ENCODE measurements around the gene MPEG1.

The MPEG1 gene

DNA sequence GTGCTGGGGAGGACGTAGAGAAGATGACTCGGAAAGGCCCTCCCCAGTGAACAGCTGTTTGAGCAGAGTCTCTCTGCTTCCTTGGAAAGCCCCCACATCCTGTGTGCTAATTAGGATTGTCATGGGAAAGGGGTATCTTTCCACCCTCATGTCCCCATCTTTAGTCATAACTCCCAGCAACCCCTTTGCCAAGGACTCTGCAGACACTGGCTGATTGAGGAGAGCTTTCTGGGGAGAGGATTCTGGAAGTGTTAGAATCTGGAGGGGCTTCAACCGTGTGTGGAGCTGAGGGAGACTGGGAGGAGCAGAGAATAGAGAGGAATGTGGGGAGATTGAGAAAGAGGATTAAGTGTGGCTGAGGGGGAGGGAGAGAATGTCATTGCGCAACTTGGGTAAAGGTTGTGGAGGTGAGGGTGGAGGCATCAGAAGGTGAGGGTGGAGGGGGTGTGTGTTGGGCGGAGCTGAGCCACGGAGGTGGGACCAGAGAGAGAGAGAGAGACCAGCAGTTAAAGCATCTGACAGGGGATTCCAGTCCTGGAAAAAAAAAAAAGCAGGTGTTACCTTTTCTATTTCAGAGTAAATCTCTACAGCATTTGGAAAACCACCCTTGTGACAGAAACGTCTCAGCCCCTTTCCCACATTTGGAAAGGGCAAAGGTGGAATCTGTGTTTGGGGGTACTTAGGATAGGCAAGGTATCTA, 38.6 kb downstream of the MPEG1 start:
- Histone ChIP-seq H3K36me3 (replicated peaks; ENCODE audit: low read depth, low read length) (peaks cover 24% of the 10 kb centered on the region), H3K9ac (ENCODE audit: low read length) (no peak overlapping the region), H3K4me1 (ENCODE audit: low read length) (peaks cover 17% of the 10 kb centered on the region), H4K20me1 (ENCODE audit: insufficient read depth, low read length) (0 out of 2 replicates have a peak, but pooled peaks cover 4% of the 10 kb centered on the region), H3K9me3 (ENCODE audit: insufficient read depth, low read length) (peaks cover 7% of the 10 kb centered on the region; the same call in 1 of the 2 replicates), H3K4me2 (ENCODE audit: low read length) (0 out of 2 replicates have a peak overlapping the region, but pooled peaks have one; percentile 98), H3K4me3 (ENCODE audit: low read length) (peak overlapping the region; percentile 91; the same call in 1 of the 2 replicates), H3K79me2 (ENCODE audit: low read length) (no peaks in the 10 kb centered on the region; the same call in 1 of the 2 replicates), H3K27me3 (ENCODE audit: low read depth, low read length) (peaks cover 13% of the 10 kb centered on the region), H3K27ac (ENCODE audit: low read length) (no peak overlapping the region), H2AFZ (ENCODE audit: low read depth, low read length) (no peak overlapping the region)
- TF ChIP-seq EZH2phosphoT487 (IDR thresholded peaks at IDR 0.05; ENCODE audit: low read depth) = no peak
- TF ChIP-seq, protein P1, sequence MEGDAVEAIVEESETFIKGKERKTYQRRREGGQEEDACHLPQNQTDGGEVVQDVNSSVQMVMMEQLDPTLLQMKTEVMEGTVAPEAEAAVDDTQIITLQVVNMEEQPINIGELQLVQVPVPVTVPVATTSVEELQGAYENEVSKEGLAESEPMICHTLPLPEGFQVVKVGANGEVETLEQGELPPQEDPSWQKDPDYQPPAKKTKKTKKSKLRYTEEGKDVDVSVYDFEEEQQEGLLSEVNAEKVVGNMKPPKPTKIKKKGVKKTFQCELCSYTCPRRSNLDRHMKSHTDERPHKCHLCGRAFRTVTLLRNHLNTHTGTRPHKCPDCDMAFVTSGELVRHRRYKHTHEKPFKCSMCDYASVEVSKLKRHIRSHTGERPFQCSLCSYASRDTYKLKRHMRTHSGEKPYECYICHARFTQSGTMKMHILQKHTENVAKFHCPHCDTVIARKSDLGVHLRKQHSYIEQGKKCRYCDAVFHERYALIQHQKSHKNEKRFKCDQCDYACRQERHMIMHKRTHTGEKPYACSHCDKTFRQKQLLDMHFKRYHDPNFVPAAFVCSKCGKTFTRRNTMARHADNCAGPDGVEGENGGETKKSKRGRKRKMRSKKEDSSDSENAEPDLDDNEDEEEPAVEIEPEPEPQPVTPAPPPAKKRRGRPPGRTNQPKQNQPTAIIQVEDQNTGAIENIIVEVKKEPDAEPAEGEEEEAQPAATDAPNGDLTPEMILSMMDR (IDR thresholded peaks at IDR 0.05; ENCODE audit: low read depth, low read length) = no peak

GRCh38 chr11:59173080-59173963, 39.4 kb downstream of the MPEG1 start:
- Histone ChIP-seq H4K20me1 (ENCODE audit: insufficient read depth, low read length) (0 out of 2 replicates have a peak, but pooled peaks cover 4% of the 10 kb centered on the region), H3K4me2 (ENCODE audit: low read length) (peak overlapping the region; percentile 98), H3K79me2 (ENCODE audit: low read length) (no peaks in the 10 kb centered on the region; the same call in 1 of the 2 replicates), H3K4me3 (ENCODE audit: low read length) (peak overlapping the region; percentile 91), H3K9ac (ENCODE audit: low read length) (peak overlapping the region; percentile 66), H3K9me3 (ENCODE audit: insufficient read depth, low read length) (no peaks in the 10 kb centered on the region), H2AFZ (ENCODE audit: low read depth, low read length) (peak overlapping the region; percentile 50), H3K4me1 (ENCODE audit: low read length) (peaks cover 17% of the 10 kb centered on the region), H3K27me3 (ENCODE audit: low read depth, low read length) (peaks cover 13% of the 10 kb centered on the region), H3K36me3 (replicated peaks; ENCODE audit: low read depth, low read length) (peaks cover 16% of the 10 kb centered on the region), H3K27ac (ENCODE audit: low read length) (no peak overlapping the region)
- TF ChIP-seq, protein P1 (IDR thresholded peaks at IDR 0.05; ENCODE audit: low read depth, low read length) = no peak
- no peak for TF ChIP-seq EZH2phosphoT487 (IDR thresholded peaks at IDR 0.05; ENCODE audit: low read depth)

- Histone ChIP-seq H3K27ac (ENCODE audit: low read length) (no peak overlapping the region), H2AFZ (ENCODE audit: low read depth, low read length) (peak overlapping the region; percentile 70), H3K4me2 (ENCODE audit: low read length) (peak overlapping the region; percentile 98), H3K9me3 (ENCODE audit: insufficient read depth, low read length) (no peaks in the 10 kb centered on the region), H3K27me3 (ENCODE audit: low read depth, low read length) (peaks cover 13% of the 10 kb centered on the region), H4K20me1 (ENCODE audit: insufficient read depth, low read length) (0 out of 2 replicates have a peak, but pooled peaks cover 4% of the 10 kb centered on the region), H3K79me2 (ENCODE audit: low read length) (no peaks in the 10 kb centered on the region; the same call in 1 of the 2 replicates), H3K9ac (ENCODE audit: low read length) (peak overlapping the region; percentile 66), H3K36me3 (replicated peaks; ENCODE audit: low read depth, low read length) (peaks cover 8% of the 10 kb centered on the region), H3K4me3 (ENCODE audit: low read length) (peak overlapping the region; percentile 91), H3K4me1 (ENCODE audit: low read length) (peaks cover 17% of the 10 kb centered on the region)
- TF ChIP-seq, protein P1 (IDR thresholded peaks at IDR 0.05; ENCODE audit: low read depth, low read length) = no peak
- TF ChIP-seq EZH2phosphoT487 (IDR thresholded peaks at IDR 0.05; ENCODE audit: low read depth) = no peak
Observed at GRCh38 chr11:59172345-59173079, 40.2 kb downstream of the MPEG1 start.
